ENCODE data around the gene TMEM143. TPM values are rescaled to one million over a fixed set of nuclear protein-coding genes. Genes with fewer than 3 reads are reported as not detected.
A peak's percentile ranks its signal among the peaks of the same experiment; 100 is the strongest.

The TMEM143 gene
- total RNA-seq (2021) (7.5 and 7.9 TPM in 2 replicates), Bru-seq, nascent RNA (percentile 40 among the genes with signal in this experiment), BruChase-seq, experiment 1, labeled RNA remaining after a 2-hour chase (percentile 41 among the genes with signal in this experiment), BruChase-seq, experiment 2, labeled RNA remaining after a 6-hour chase (percentile 48 among the genes with signal in this experiment)
- long read RNA-seq, transcript TMEM143-201 (8 exons, 2,560 nt): major isoform, 8 of 22 reads
- long read RNA-seq, transcript TMEM143-203 (7 exons, 2,272 nt): minor isoform, 7 of 22 reads
- long read RNA-seq, partial matches to known transcripts: 0 of 22 reads
- long read RNA-seq, other reads (novel, unspliced or antisense): 5 of 22 reads

DNA sequence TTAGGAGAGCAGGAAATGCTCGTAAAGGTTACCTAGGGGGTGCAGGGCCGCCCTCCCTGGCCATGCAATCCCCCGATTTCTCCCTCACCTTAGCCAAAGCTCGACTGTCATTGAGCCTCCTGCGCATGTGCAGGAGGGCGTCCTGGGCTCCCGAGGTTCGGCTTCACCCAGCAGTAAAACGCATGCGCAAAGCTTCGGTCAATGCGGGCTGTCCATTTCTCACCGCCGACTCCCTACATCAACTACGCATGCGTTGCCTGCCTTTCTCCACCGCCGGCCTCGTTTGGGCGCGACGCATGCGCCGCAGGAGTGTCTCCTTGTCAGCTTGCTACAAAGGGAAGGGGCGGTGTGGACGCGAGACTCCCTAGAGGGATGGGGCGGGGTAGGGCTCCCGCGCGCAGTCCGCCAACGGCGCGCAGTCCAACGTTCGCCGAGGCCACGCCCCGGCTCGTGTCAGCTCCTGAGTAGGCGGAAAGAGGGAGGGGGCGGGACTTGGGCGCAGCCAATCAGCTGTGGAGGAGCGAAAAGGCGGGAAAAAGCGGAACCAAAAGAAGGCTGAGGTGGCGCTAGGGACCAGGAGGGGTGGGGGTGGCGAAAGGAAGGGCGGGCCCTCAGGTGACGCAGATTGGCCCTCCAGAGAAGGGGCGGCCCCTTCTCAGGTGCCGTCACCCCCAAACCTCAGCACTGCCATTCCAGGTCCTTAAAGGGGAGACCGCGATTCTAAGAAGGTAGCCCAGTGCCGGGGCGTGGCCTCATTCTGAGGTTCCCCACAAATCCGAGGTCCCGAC lies at the start of gene TMEM143, which contains the start of gene SYNGR4:
Gene TMEM143, minus strand, starts transcription at position 131 of the 788 bp plus-strand sequence. Its CDS starts 20 bp downstream, at position 111.
Gene SYNGR4, plus strand, starts transcription at position 558 of the 788 bp plus-strand sequence. CDS start 1,476 bp downstream, outside the sequence.
- no peak for TF ChIP-seq EZH2 (IDR thresholded peaks at IDR 0.05; ENCODE audit: borderline replicate concordance, low read depth, low read length, poor library complexity, severe bottlenecking)
- TF ChIP-seq CTCF (conservative IDR thresholded peaks at IDR 0.05; ENCODE audit: low read depth, low read length): no peak
- Histone ChIP-seq H3K27ac (ENCODE audit: low read depth, low read length, poor library complexity, severe bottlenecking) (peak within 1 kb of the TSS; percentile 82), H3K4me3 (ENCODE audit: low read depth, low read length, poor library complexity, severe bottlenecking) (peak within 1 kb of the TSS; percentile 46), H3K4me1 (ENCODE audit: insufficient read depth, low read length, poor library complexity, severe bottlenecking) (peaks cover 9% of the 10 kb centered on the region), H3K27me3 (replicated peaks; ENCODE audit: insufficient read depth, low read depth, low read length, poor library complexity) (no peaks in the 10 kb centered on the region), H3K36me3 (ENCODE audit: insufficient read depth, low read length, poor library complexity, severe bottlenecking) (no peaks in the 10 kb centered on the region), H3K9me3 (ENCODE audit: low read depth, low read length, poor library complexity, severe bottlenecking) (no peaks in the 10 kb centered on the region)
- POLR2A ChIA-PET (ENCODE audit: low non-redundant PET): interaction anchor here (0.6 kb wide), 2 partner anchors 31 to 40 kb away, joined by 4 read pairs; no protein-coding TSS in a partner anchor
- no TSS peak for BruUV-seq (replicated peaks)
- intact Hi-C loops (cut with micrococcal nuclease; ENCODE audit: unreplicated experiment): no loop called here
- CTCF ChIA-PET: interaction anchor here (0.5 to 2.0 kb wide), 6 partner anchors 13 to 297 kb away, joined by 3 to 15 read pairs (median 5); partner anchors contain the start of gene KDELR1
- peak; percentile 100 for DNase-seq (ENCODE audit: low spot score)

DNA sequence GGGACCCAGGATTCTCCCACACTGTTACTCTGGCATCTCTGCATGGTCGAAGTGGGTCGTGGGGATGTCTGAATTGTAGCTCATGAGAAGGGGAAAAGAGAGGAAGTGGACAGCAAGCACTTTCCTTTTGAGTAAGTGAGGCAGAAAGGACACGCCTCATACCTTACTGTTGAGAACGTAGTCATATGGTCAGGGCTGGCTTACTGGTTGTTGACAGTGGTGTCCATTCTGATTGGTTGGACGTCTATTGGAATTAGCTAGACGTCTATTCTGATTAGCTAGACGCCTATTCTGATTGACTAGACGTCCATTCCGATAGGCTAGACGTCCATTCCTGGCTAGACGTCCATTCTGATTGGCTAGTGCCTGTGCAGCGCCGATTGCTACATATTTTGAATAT lies 42.1 kb upstream of the TMEM143 start:
- ChIA-PET CTCF (no interaction called here), POLR2A (ENCODE audit: low non-redundant PET) (no interaction called here)
- Histone ChIP-seq H3K9me3 (ENCODE audit: low read depth, low read length, poor library complexity, severe bottlenecking) (no peaks in the 10 kb centered on the region), H3K4me3 (ENCODE audit: low read depth, low read length, poor library complexity, severe bottlenecking) (no peak overlapping the region), H3K27me3 (replicated peaks; ENCODE audit: insufficient read depth, low read depth, low read length, poor library complexity) (no peaks in the 10 kb centered on the region), H3K4me1 (ENCODE audit: insufficient read depth, low read length, poor library complexity, severe bottlenecking) (peaks cover 3% of the 10 kb centered on the region), H3K36me3 (ENCODE audit: insufficient read depth, low read length, poor library complexity, severe bottlenecking) (no peaks in the 10 kb centered on the region), H3K27ac (ENCODE audit: low read depth, low read length, poor library complexity, severe bottlenecking) (no peak overlapping the region)
- intact Hi-C loops (cut with micrococcal nuclease; ENCODE audit: unreplicated experiment): no loop called here
- BruUV-seq (replicated peaks): no TSS peak
- DNase-seq (ENCODE audit: low spot score): no peak
- TF ChIP-seq EZH2 (IDR thresholded peaks at IDR 0.05; ENCODE audit: borderline replicate concordance, low read depth, low read length, poor library complexity, severe bottlenecking) (no peak), CTCF (conservative IDR thresholded peaks at IDR 0.05; ENCODE audit: low read depth, low read length) (no peak)

DNA sequence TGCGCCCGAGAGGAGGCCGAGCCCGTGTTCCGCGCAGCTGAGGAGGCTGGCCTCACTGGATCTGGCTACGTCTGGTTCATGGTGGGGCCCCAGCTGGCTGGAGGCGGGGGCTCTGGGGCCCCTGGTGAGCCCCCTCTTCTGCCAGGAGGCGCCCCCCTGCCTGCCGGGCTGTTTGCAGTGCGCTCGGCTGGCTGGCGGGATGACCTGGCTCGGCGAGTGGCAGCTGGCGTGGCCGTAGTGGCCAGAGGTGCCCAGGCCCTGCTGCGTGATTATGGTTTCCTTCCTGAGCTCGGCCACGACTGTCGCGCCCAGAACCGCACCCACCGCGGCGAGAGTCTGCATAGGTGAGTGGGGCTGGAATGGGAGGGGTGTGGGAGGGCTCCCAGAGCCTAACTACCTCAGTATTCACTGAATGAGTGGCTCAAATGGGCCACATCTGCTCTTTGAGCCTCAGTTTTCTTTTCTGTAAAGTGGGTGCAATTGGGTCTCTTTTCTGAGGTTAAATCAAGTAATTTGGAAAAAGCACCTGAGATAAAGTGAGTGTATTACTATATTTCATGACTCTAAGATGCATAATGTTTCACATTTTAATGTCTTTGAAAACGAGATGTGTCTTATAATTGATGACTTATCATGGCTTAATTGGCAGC lies 41.4 kb upstream of the TMEM143 start:
- intact Hi-C loops (cut with micrococcal nuclease; ENCODE audit: unreplicated experiment): no loop called here
- no peak for DNase-seq (ENCODE audit: low spot score)
- Histone ChIP-seq H3K4me3 (ENCODE audit: low read depth, low read length, poor library complexity, severe bottlenecking) (no peak overlapping the region), H3K27me3 (replicated peaks; ENCODE audit: insufficient read depth, low read depth, low read length, poor library complexity) (no peaks in the 10 kb centered on the region), H3K27ac (ENCODE audit: low read depth, low read length, poor library complexity, severe bottlenecking) (no peak overlapping the region), H3K36me3 (ENCODE audit: insufficient read depth, low read length, poor library complexity, severe bottlenecking) (no peaks in the 10 kb centered on the region), H3K9me3 (ENCODE audit: low read depth, low read length, poor library complexity, severe bottlenecking) (no peaks in the 10 kb centered on the region), H3K4me1 (ENCODE audit: insufficient read depth, low read length, poor library complexity, severe bottlenecking) (peaks cover 9% of the 10 kb centered on the region)
- CTCF ChIA-PET: no interaction called here
- no TSS peak for BruUV-seq (replicated peaks)
- TF ChIP-seq EZH2 (IDR thresholded peaks at IDR 0.05; ENCODE audit: borderline replicate concordance, low read depth, low read length, poor library complexity, severe bottlenecking): no peak
- TF ChIP-seq CTCF (conservative IDR thresholded peaks at IDR 0.05; ENCODE audit: low read depth, low read length): no peak
- POLR2A ChIA-PET (ENCODE audit: low non-redundant PET): no interaction called here

Data from A673 (cell line).